Astrocyte of the spinal cord (primary cell): ENCODE measurements around the gene EFCAB7.

ENCODE experiments used
- DNase-seq: peaks from one replicate; pipeline ENCODE4 v3.0.0; 2011; ENCODE audit warnings: low read depth, low spot score
- H3K4me3 ChIP-seq: 2 replicates; pipeline ENCODE4 v1.5.1; 2011; ENCODE audit warnings: low read depth, mild to moderate bottlenecking, low read length, moderate library complexity
- in situ Hi-C: cut with HindIII; loops from 2 replicates; pipeline ENCODE4 v1.10.0; 2017; ENCODE audit warnings: low sequenced_read_pairs
- TF ChIP-seq, protein P1 (sequence below): IDR thresholded peaks from 2 replicates; pipeline ENCODE4 v1.5.1; 2012; ENCODE audit warnings: low read depth, mild to moderate bottlenecking, low read length, inconsistent platforms

Gene EFCAB7

DNA sequence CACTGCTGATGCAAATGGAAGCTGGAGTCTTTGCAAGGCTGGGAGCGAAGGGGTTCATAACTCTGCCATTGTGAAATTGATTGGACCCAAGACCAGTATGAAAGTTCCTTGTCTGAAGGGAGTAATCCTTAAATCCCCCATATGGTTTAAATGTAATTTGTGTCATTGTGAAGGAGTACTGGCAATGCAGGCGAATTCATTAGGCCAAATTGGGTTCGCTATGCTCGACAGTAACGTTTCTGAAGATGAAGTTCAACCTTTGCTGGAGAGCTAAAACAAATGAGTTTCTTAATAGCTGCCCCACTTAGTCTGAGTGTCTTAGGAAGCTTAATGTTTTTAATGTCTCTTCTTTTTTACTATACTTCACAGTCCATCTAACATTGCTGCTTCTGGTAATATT is 97.3 kb downstream of the EFCAB7 start:
- H3K4me3 ChIP-seq: no peak overlapping the region
- TF ChIP-seq, protein P1, sequence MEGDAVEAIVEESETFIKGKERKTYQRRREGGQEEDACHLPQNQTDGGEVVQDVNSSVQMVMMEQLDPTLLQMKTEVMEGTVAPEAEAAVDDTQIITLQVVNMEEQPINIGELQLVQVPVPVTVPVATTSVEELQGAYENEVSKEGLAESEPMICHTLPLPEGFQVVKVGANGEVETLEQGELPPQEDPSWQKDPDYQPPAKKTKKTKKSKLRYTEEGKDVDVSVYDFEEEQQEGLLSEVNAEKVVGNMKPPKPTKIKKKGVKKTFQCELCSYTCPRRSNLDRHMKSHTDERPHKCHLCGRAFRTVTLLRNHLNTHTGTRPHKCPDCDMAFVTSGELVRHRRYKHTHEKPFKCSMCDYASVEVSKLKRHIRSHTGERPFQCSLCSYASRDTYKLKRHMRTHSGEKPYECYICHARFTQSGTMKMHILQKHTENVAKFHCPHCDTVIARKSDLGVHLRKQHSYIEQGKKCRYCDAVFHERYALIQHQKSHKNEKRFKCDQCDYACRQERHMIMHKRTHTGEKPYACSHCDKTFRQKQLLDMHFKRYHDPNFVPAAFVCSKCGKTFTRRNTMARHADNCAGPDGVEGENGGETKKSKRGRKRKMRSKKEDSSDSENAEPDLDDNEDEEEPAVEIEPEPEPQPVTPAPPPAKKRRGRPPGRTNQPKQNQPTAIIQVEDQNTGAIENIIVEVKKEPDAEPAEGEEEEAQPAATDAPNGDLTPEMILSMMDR: no peak
- in situ Hi-C loops: no loop called here
- DNase-seq: no peak

DNA sequence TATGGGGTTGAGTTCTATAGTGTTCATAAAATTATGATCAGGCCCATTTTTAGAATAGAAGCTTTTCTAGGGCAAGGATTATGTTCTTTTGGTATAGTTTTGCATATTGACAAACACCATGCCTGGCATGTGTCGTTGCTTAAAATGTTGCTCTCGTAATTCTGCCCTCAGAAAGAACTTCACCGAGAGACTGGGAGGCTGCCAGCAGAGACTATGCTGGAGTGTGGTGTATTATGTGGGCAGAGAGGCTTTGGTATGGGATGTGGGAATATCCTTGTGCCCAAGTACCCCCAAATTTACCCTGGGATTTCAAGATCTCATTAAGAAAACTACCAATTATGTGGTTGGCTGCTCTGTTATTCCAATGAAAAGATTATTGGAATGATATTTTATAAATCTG is 97.8 kb downstream of the EFCAB7 start:
- H3K4me3 ChIP-seq: no peak overlapping the region
- in situ Hi-C loops: no loop called here
- TF ChIP-seq, protein P1: no peak
- DNase-seq: no peak

DNA sequence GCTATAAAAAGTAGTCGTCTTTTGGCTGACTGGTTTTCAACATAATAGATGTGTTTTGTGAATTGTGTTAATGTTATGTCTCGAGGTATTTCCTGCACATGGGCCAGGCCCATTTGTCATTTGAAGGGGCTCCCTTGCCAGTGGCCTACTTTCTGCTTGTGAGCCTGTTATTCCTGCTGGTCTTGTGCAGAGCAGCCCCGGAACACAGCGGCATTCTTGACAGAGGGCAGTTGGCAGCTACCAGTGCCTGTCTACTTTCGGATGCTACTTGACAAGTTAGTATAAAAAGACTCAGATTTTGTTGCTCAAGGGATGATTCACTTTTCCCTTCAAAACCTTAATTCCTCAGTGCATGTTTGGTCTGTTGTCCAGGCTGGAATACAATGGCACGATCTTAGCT is 98.4 kb downstream of the EFCAB7 start:
- no peak overlapping the region for H3K4me3 ChIP-seq
- TF ChIP-seq, protein P1: no peak
- DNase-seq: peak; percentile 13
- in situ Hi-C loops: no loop called here
